Measurements from ENCODE around the gene RAB7A.

The RAB7A gene

DNA sequence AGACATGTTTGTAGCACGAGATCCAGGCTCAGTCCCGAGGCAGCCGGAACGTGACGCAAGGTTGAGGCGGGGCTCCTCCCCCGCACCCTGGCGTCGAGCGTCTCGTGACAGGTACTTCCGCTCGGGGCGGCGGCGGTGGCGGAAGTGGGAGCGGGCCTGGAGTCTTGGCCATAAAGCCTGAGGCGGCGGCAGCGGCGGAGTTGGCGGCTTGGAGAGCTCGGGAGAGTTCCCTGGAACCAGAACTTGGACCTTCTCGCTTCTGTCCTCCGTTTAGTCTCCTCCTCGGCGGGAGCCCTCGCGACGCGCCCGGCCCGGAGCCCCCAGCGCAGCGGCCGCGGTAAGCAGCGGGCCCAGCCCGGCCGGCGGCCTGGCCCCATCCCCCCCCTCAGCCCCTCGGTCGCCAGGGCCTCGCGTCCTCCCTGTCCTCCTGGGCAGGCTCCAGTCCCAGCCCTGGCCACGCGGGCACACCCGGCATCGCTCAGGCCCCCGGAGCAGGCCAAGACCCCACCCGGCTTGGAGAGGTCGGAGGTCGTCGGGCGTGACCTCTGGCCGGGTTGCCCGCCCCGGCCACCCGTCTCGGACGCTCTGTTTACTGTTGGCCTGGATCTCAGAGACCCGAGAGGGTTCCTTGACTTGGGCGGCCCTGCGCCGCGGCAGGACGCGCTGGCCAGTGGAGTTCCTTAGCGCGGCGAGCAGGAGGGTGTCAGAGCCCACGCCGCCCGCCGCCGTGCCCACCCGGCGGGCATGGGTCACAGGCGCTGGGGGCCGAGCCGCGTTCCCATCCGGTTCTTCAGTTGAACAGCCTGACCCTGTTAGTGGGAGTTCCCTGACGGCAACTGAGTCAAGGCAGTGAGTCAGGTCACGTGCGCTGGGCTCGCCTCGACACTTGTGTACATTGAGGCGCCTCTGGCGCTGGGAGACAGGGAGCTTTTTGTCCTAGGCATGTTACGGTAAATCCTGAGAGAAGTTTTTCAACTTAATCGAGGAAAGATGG is at the start of gene RAB7A:
TSS of gene RAB7A (plus strand) at position 161 of the 994 bp plus-strand sequence. CDS start 69,185 bp downstream, outside the sequence.
- peak; percentile 99 for DNase-seq (ENCODE audit: low spot score)

DNA sequence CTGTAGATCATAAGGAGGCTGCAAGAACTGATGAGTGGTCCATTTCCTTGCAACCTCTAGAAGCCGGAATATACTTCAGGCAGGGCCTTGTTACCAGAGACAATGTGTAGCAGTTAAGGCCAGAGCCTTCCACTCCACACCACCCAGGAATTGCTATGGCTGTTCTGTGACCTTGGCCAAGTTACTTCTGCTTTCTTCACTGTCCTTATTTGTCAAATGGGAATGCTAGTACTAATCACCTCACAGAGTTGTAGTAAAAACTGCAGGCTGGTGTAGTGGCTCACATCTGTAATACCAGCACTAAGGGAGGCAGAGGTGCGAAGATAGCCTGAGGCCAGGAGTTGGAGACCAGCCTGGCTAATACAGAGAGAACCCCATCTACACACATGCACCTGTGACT is 46.6 kb upstream of the RAB7A start:
- peak; percentile 7 for DNase-seq (ENCODE audit: low spot score)

- DNase-seq (ENCODE audit: low spot score): peak; percentile 98
These were observed 45.2 kb upstream of the RAB7A start for GRCh38 chr3:128680603-128681368.

- DNase-seq (ENCODE audit: low spot score): peak; percentile 64
These were observed 44.6 kb upstream of the RAB7A start for GRCh38 chr3:128681369-128681829.

DNA sequence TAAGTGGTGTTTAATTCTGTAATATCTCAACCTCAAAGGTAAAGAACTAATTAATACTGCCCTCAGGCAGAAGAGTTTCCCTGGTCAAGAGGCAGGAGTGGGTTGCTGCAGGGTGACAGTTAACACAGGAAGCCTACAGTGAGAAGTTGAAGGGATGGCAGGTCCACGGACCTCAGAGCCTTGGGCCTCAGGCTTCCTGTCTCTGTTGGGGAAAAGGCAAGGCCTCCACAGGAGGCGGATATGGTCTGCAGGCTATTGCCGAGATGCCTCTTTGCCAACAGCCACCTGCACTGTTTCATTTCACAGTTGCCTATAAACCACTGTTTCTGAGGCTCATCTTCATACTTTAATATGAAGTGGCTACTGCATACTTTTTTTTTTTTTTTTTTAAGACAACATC is 42.0 kb upstream of the RAB7A start:
- DNase-seq (ENCODE audit: low spot score): no peak

DNA sequence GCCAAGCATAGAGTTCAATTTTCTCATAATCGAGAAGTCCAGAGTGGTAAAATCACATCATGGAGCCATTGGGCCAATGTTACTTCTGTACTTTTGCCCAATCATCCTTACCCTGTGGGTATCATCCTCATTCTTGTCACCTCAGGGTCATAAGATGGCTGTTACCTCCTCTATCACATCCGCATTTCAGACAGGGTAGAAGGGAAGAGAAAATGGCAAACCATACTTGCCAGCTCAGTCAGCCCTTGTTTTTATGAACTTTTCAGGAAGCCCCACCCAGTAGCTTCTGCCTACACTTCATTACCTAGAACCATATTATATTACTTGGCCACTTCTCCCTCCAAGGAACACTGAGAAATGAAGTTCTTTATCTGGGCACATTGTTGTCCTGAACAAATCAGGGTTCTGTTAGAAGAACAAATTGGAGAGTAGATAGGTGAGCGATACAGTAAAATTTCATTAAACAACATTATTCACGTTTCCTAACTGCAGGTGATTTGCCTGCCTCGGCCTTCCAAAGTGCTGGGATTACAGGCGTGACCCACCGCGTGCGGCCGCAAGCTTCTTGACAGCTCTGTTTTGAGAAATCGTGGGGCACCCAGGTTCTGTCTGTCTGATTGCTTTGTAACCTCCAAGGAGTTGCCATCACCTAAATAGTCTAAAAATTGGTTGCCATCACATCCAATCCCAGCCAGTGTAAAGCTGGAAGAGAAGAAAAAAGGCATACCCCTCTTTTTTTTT is 40.8 kb upstream of the RAB7A start:
- DNase-seq (ENCODE audit: low spot score): no peak

- DNase-seq (ENCODE audit: low spot score): no peak
These were observed 39.5 kb upstream of the RAB7A start for GRCh38 chr3:128686465-128686864.

- no peak for DNase-seq (ENCODE audit: low spot score)
These were observed 36.9 kb upstream of the RAB7A start for GRCh38 chr3:128689060-128689459.

DNA sequence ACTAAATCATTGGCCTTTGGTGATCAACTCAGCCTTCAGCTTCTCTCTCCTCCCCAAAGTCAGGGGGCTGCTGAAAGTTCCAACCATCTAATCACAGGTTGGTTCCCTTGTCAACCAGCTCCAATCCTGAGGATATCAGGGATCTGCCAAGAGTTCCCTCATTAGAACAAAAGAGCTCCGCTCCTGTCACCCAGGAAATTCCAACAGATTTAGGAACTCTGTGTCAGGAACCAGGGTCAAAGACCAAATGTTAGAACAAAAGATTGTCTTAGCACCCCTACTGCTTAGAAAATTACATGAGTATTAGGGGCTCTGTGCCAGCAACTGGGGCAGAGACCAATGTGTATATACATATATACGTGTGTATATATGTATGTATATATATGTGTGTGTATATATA is 32.3 kb upstream of the RAB7A start:
- DNase-seq (ENCODE audit: low spot score): no peak

DNA sequence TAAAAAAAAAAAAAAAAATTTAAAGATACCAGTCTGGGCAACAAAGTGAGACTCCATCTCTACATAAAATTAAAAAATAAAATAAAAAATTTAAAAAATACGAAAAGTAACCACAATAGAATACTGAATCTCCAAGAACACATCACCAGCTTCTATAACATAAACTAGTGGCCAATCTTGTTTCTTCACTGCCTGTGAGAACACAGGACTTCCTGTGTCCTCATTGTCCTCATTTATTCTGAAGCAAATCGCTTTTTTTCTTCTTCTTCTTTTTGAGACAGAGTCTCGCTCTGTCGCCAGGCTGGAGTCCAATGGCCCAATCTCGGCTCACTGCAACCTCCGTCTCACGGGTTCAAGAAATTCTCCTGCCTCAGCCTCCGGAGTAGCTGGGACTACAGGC is 28.6 kb upstream of the RAB7A start:
- no peak for DNase-seq (ENCODE audit: low spot score)

DNA sequence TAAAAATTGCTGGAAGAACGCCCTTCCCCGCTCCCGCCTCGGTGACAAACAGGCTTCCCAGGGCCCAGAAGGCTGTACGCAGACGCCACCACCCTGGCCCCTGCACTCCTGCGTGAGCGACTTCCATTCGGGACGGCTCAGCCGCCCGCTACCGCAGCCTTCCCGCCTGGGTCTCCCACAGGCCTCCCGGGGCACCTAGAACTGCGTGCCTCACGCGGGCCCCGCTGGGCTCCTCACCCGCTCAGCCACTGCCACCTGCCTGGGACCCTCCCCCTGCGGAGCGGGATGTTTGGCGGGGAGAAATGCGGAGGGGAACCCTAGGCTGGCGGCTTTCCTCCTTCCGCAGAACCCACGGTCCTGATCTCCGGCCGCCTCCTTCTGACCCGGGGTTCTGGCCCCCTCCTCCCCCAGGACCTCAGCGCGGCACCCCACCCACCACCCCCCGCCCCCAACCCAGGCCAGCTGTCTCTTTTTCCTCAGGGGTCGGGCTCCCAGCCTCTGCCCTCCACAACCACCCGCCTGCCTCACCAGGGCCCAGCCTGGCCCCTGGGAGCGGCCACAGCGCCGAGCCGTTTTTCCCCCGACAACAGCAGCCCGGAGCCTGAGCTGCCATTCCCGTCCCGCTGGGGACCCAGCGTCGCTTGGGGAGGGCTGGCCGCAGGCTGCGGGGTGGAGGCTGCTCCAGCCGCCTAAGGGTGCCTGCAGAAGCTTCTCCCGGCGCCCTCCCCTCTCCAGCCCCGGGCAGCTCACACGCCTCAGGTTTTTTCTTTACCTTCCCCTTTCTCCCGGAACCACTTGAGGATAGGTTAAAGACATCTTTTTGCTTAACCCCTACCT is 27.6 kb upstream of the RAB7A start:
- DNase-seq (ENCODE audit: low spot score): peak; percentile 61

- no peak for DNase-seq (ENCODE audit: low spot score)
These were observed 24.4 kb upstream of the RAB7A start for GRCh38 chr3:128701342-128702212.

DNA sequence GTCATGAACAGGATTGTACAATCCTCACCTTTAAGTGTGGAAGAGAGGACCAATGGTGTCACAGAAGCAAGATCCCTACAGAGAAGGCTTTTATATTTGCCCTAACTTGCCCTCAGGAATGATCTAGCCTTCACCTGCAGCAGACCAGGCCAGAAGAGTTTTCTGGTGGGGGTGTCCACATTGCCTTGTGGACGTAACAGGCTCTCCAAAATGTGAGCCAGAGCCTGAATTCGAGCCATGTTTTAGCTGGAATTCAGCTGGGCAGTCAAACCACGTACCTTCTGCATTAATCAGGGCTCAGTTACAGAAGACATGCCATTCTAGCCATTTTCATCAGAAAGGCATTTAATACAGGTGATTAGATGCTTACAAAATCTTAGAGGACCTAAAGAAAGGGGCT is 23.6 kb upstream of the RAB7A start:
- no peak for DNase-seq (ENCODE audit: low spot score)

GRCh38 chr3:128703561-128703960 is 22.4 kb upstream of the RAB7A start:
- no peak for DNase-seq (ENCODE audit: low spot score)

DNA sequence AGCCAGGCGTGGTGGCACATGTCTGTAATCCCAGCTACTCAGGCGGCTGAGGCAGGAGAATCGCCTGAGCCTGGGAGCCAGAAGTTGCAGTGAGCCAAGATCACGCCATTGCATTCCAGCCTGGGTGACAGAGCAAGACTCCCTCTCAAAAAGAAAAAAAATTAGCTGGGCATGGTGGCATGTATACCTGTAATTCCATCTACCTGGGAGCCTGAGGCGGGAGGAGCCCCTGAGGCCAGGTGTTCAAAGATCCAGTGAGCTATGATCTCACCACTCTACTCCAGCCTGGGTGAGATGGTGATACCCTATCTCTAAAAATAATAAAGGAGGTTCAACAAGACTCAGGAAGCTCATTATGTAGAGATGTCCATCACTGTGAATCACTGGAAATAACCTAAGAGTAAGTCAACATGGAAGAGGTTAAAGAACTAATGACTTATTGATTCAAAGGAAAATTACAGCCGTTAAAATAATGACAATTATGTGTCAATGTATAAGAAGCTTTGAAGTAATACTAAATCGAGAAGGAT is 19.8 kb upstream of the RAB7A start:
- DNase-seq (ENCODE audit: low spot score): no peak

- no peak for DNase-seq (ENCODE audit: low spot score)
These were observed 18.0 kb upstream of the RAB7A start for GRCh38 chr3:128707928-128708494.

- no peak for DNase-seq (ENCODE audit: low spot score)
These were observed 16.9 kb upstream of the RAB7A start for GRCh38 chr3:128709038-128709437.

- DNase-seq (ENCODE audit: low spot score): no peak
These were observed 16.3 kb upstream of the RAB7A start for GRCh38 chr3:128709506-128710210.
